IMR-90 (cell line): ENCODE data around the gene OPCML. TPM values are rescaled to one million over a fixed set of nuclear protein-coding genes. Genes with fewer than 3 reads are reported as not detected.

Source experiments
- ATAC-seq: fragments of 200-7000 bp; cut with Tn5 transposase; 2 replicates; pipeline ENCODE4 v1.9.1; 2020; ENCODE audit warnings: low read depth, mild to moderate bottlenecking, moderate library complexity
- BruUV-seq: library from RNA; stranded (reverse); fragments of 400-500 nt; replicated peaks from 2 replicates; lab custom pipeline; 2021; lab: Mats Ljungman, UMichigan
- CTCF ChIA-PET: fragments of 300-600 bp; formaldehyde crosslinking; extraction: SDS; loops from one replicate; lab custom pipeline; 2021; ENCODE audit warnings: antibody characterized with exemption; lab: Yijun Ruan, JAX
- POLR2A ChIA-PET: fragments of 300-600 bp; sonication (Branson Sonifier 250); formaldehyde crosslinking; loops from one replicate; lab custom pipeline; 2022; ENCODE audit warnings: antibody characterized with exemption; ENCODE audit not compliant: unreplicated experiment; lab: Charles Lee
- DNase-seq: peaks from one replicate; pipeline ENCODE4 v3.0.0; 2013
- H2AFZ ChIP-seq: replicated peaks from 2 replicates; pipeline ENCODE3; 2013; ENCODE audit warnings: low read length, mild to moderate bottlenecking; ENCODE audit not compliant: poor library complexity
- H2AK5ac ChIP-seq: 2 replicates; pipeline ENCODE4 v1.6.1; 2013; ENCODE audit warnings: low read depth, low read length, inconsistent platforms
- H2AK9ac ChIP-seq: replicated peaks from 2 replicates; pipeline ENCODE3; 2013; ENCODE audit warnings: mild to moderate bottlenecking, low read depth, low read length, moderate library complexity; ENCODE audit not compliant: poor library complexity
- H2BK120ac ChIP-seq: 2 replicates; pipeline ENCODE4 v1.6.1; 2013; ENCODE audit warnings: low read depth, low read length, inconsistent platforms
- H2BK15ac ChIP-seq: 3 replicates; pipeline ENCODE4 v1.6.1; 2013; ENCODE audit warnings: low read depth, low read length, inconsistent platforms
- H2BK20ac ChIP-seq: 2 replicates; pipeline ENCODE4 v1.6.1; 2013; ENCODE audit warnings: low read depth, mild to moderate bottlenecking, inconsistent platforms, low read length, moderate library complexity
- H2BK5ac ChIP-seq: 2 replicates; pipeline ENCODE4 v1.6.1; 2013; ENCODE audit warnings: mild to moderate bottlenecking, low read depth, low read length, inconsistent platforms; ENCODE audit not compliant: poor library complexity, severe bottlenecking
- H3K14ac ChIP-seq: replicated peaks from 2 replicates; pipeline ENCODE4 v1.6.1; 2013; ENCODE audit warnings: low read depth, low read length, inconsistent platforms
- H3K18ac ChIP-seq: 2 replicates; pipeline ENCODE4 v1.6.1; 2013; ENCODE audit warnings: low read depth, low read length, control low read depth
- H3K23ac ChIP-seq: 2 replicates; pipeline ENCODE4 v1.6.1; 2013; ENCODE audit warnings: low read depth, low read length, inconsistent platforms
- H3K27ac ChIP-seq: 2 replicates; pipeline ENCODE4 v1.5.1; 2013; ENCODE audit warnings: mild to moderate bottlenecking, control low read depth, low read length; ENCODE audit not compliant: insufficient read depth
- H3K27me3 ChIP-seq: 2 replicates; pipeline ENCODE4 v1.6.1; 2013; ENCODE audit warnings: low read length; ENCODE audit not compliant: control insufficient read depth, insufficient read depth
- H3K36me3 ChIP-seq: 2 replicates; pipeline ENCODE4 v1.6.1; 2013; ENCODE audit warnings: low read length, mixed read lengths; ENCODE audit not compliant: control insufficient read depth, insufficient read depth
- H3K4ac ChIP-seq: 2 replicates; pipeline ENCODE4 v1.6.1; 2013; ENCODE audit warnings: low read depth, low read length, inconsistent platforms
- H3K4me1 ChIP-seq: 2 replicates; pipeline ENCODE4 v1.6.1; 2013; ENCODE audit warnings: low read length, mixed read lengths; ENCODE audit not compliant: control insufficient read depth, insufficient read depth
- H3K4me2 ChIP-seq: 2 replicates; pipeline ENCODE4 v1.6.1; 2013; ENCODE audit warnings: low read depth, mild to moderate bottlenecking, control low read depth, low read length, moderate library complexity
- H3K4me3 ChIP-seq: 2 replicates; pipeline ENCODE4 v1.5.1; 2013; ENCODE audit warnings: low read depth, mild to moderate bottlenecking, control low read depth, low read length, moderate library complexity; ENCODE audit not compliant: insufficient read depth
- H3K56ac ChIP-seq: 2 replicates; pipeline ENCODE4 v1.6.1; 2013; ENCODE audit warnings: low read length, inconsistent platforms; ENCODE audit not compliant: insufficient read depth; ENCODE audit errors: extremely low read depth
- H3K79me1 ChIP-seq, 2 experiments: 2 replicates each; pipeline ENCODE4 v1.6.1; 2013; ENCODE audit warnings: low read length in 2 of 2, inconsistent platforms in 1 of 2, low read depth in 1 of 2
- H3K9ac ChIP-seq: 2 replicates; pipeline ENCODE4 v1.6.1; 2013; ENCODE audit warnings: low read depth, low read length, control low read depth
- H3K9me1 ChIP-seq: 2 replicates; pipeline ENCODE4 v1.6.1; 2013; ENCODE audit warnings: low read length, inconsistent platforms; ENCODE audit not compliant: insufficient read depth
- H3K9me3 ChIP-seq: 2 replicates; pipeline ENCODE4 v1.6.1; 2013; ENCODE audit warnings: low read length; ENCODE audit not compliant: control insufficient read depth, insufficient read depth
- H4K20me1 ChIP-seq: 2 replicates; pipeline ENCODE4 v1.6.1; 2013; ENCODE audit warnings: low read length, inconsistent platforms; ENCODE audit not compliant: insufficient read depth
- H4K5ac ChIP-seq: 2 replicates; pipeline ENCODE4 v1.6.1; 2013; ENCODE audit warnings: mild to moderate bottlenecking, low read depth, low read length, control low read depth
- H4K8ac ChIP-seq, 2 experiments: 2 replicates each; pipeline ENCODE4 v1.6.1; 2013; ENCODE audit warnings: low read depth in 2 of 2, low read length in 2 of 2, control low read depth in 1 of 2, inconsistent platforms in 1 of 2
- H4K91ac ChIP-seq: 2 replicates; pipeline ENCODE4 v1.6.1; 2013; ENCODE audit warnings: low read depth, low read length, inconsistent platforms; ENCODE audit not compliant: insufficient read depth
- BHLHE40 ChIP-seq: fragments of 150-350 bp; IDR thresholded peaks from 2 replicates; pipeline ENCODE4 v1.6.1; 2016; ENCODE audit warnings: mild to moderate bottlenecking, low read depth, low read length
- CEBPB ChIP-seq: IDR thresholded peaks from 2 replicates; pipeline ENCODE4 v1.6.1; 2012; ENCODE audit warnings: low read depth, low read length, improper control_type of control experiment
- CHD1 ChIP-seq: IDR thresholded peaks from 2 replicates; pipeline ENCODE4 v1.6.1; 2012; ENCODE audit warnings: low read depth, low read length, improper control_type of control experiment
- ELK1 ChIP-seq: fragments of 150-350 bp; IDR thresholded peaks from 2 replicates; pipeline ENCODE4 v1.6.1; 2016; ENCODE audit warnings: low read depth, mild to moderate bottlenecking, low read length, moderate library complexity, borderline replicate concordance
- FOS ChIP-seq: fragments of 150-350 bp; IDR thresholded peaks from 2 replicates; pipeline ENCODE4 v1.6.1; 2016; ENCODE audit warnings: low read depth, low read length
- MAFK ChIP-seq: IDR thresholded peaks from 2 replicates; pipeline ENCODE4 v1.6.1; 2012; ENCODE audit warnings: low read depth, low read length, improper control_type of control experiment
- MAZ ChIP-seq: IDR thresholded peaks from 2 replicates; pipeline ENCODE4 v1.6.1; 2012; ENCODE audit warnings: low read depth, mild to moderate bottlenecking, low read length, improper control_type of control experiment, moderate library complexity, borderline replicate concordance
- MXI1 ChIP-seq: IDR thresholded peaks from 2 replicates; pipeline ENCODE4 v1.6.1; 2012; ENCODE audit warnings: low read depth, mild to moderate bottlenecking, low read length, moderate library complexity, borderline replicate concordance
- NFE2L2 ChIP-seq: fragments of 150-350 bp; IDR thresholded peaks from 2 replicates; pipeline ENCODE4 v1.6.1; 2016; ENCODE audit warnings: low read depth, mild to moderate bottlenecking, low read length
- POLR2A ChIP-seq: IDR thresholded peaks from 2 replicates; pipeline ENCODE4 v1.6.1; 2012; ENCODE audit warnings: mild to moderate bottlenecking, low read depth, low read length
- RAD21 ChIP-seq: IDR thresholded peaks from 2 replicates; pipeline ENCODE4 v1.6.1; 2012; ENCODE audit warnings: low read length, improper control_type of control experiment
- RCOR1 ChIP-seq: IDR thresholded peaks from 2 replicates; pipeline ENCODE4 v1.6.1; 2012; ENCODE audit warnings: mild to moderate bottlenecking, low read length, improper control_type of control experiment; ENCODE audit not compliant: insufficient replicate concordance
- RFX5 ChIP-seq: IDR thresholded peaks from 2 replicates; pipeline ENCODE4 v1.8.0; 2012; ENCODE audit warnings: low read depth, mild to moderate bottlenecking, low read length, moderate library complexity
- SMC3 ChIP-seq: fragments of 150-350 bp; IDR thresholded peaks from 2 replicates; pipeline ENCODE4 v1.6.1; 2016; ENCODE audit warnings: low read depth, mild to moderate bottlenecking, antibody characterized with exemption, low read length, moderate library complexity
- WGBS, 2 experiments: methylation state at CpG; one replicate each; pipeline versions ENCODE4 v1.1.5 to v1.1.7; 2013; ENCODE audit warnings: missing lambda C conversion rate in 2 of 2; ENCODE audit not compliant: insufficient read length in 1 of 2; ENCODE audit errors: extremely low coverage in 2 of 2; 5-methylcytosine and 5-hydroxymethylcytosine counted together
- dilution Hi-C: fragments of 300-500 bp; cut with HindIII; formaldehyde crosslinking; loops from one replicate; pipeline ENCODE4 v1.14.3; 2018; ENCODE audit warnings: low sequenced_read_pairs; ENCODE audit not compliant: unreplicated experiment
- in situ Hi-C: fragments of 300-500 bp; cut with MboI; formaldehyde crosslinking; loops from 3 replicates; pipeline ENCODE4 v1.14.3; 2019; ENCODE audit warnings: low sequenced_read_pairs, inconsistent platforms, mixed read lengths
- intact Hi-C: fragments of 100-400 bp; cut with micrococcal nuclease; formaldehyde crosslinking; loops from 2 replicates; pipeline ENCODE4 v1.10.0; 2022
- polyA plus RNA-seq, 3 experiments: library from polyadenylated mRNA; depleted of rRNA; stranded (reverse); fragments of >200 nt; gene quantifications; 2 replicates each; pipeline ENCODE4 v1.2.3, GENCODE V29; 2012; ENCODE audit warnings: low replicate concordance in 1 of 3
- total RNA-seq: library from RNA; depleted of rRNA; stranded (reverse); fragments of >200 nt; gene quantifications from 2 replicates; pipeline ENCODE4 v1.2.3, GENCODE V29; 2012
- TF ChIP-seq, protein P1 (sequence below): fragments of 150-350 bp; IDR thresholded peaks from 2 replicates; pipeline ENCODE4 v1.6.1; 2017; ENCODE audit warnings: mild to moderate bottlenecking, antibody characterized with exemption, low read length, low read depth
- TF ChIP-seq, protein P2 (sequence below): conservative IDR thresholded peaks from 2 replicates; pipeline ENCODE4 v1.5.1; 2012; ENCODE audit warnings: mild to moderate bottlenecking, low read depth, low read length, improper control_type of control experiment

Gene OPCML
- total and polyA plus RNA-seq, 2 of the 4 experiments (the other 2 are of a cell fraction): under 0.01 to 2.6 TPM

DNA sequence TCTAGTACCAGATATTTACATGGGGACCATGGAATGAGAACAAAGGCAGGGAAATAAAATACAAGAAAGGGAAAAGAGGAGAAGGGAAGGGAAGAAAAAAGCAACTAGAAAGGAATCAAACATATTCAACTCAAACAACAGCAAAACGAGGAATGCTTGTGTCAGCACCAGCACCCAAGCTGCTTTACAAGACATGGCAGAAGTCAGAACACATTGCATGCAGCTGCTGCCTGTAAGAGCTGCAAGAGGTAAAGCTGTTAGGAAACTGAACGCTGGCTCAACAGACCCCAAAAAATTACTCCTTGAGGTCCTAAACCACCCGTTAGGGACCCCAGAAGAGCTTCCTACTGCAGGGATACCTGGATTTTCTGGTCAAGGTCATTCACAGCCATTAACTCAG, 296.9 kb downstream of the OPCML start:
- no peaks in the 10 kb centered on the region for H3K4me1 ChIP-seq
- no peak for ATAC-seq
- no peak overlapping the region for H2AK9ac ChIP-seq
- peaks cover 45% of the 10 kb centered on the region for H3K9me3 ChIP-seq
- no peak overlapping the region for H3K27ac ChIP-seq
- H3K18ac ChIP-seq: no peak overlapping the region
- no peak overlapping the region for H4K8ac ChIP-seq
- no peaks in the 10 kb centered on the region for H3K9me1 ChIP-seq
- no peak overlapping the region for H4K91ac ChIP-seq
- H3K56ac ChIP-seq: no peak overlapping the region
- H2BK5ac ChIP-seq: no peak overlapping the region
- DNase-seq: no peak
- in situ Hi-C loops: no loop called here
- no peak overlapping the region for H3K4me3 ChIP-seq
- H4K20me1 ChIP-seq: no peaks in the 10 kb centered on the region
- ChIA-PET CTCF (no interaction called here), POLR2A (no interaction called here)
- no peaks in the 10 kb centered on the region for H3K36me3 ChIP-seq
- no TSS peak for BruUV-seq
- H4K5ac ChIP-seq: no peak overlapping the region
- no peak overlapping the region for H3K4me2 ChIP-seq
- no peak overlapping the region for H3K4ac ChIP-seq
- dilution Hi-C loops: no loop called here
- intact Hi-C loops: no loop called here
- no peak overlapping the region for H3K14ac ChIP-seq
- no peak overlapping the region for H3K9ac ChIP-seq
- H2BK20ac ChIP-seq: no peak overlapping the region
- no peaks in the 10 kb centered on the region for H3K27me3 ChIP-seq
- no peak overlapping the region for H2BK15ac ChIP-seq
- H2BK120ac ChIP-seq: no peak overlapping the region
- TF ChIP-seq ELK1: no peak
- no peak for TF ChIP-seq MAZ
- TF ChIP-seq BHLHE40: no peak
- no peak for TF ChIP-seq CHD1
- no peak for TF ChIP-seq POLR2A
- no peak for TF ChIP-seq MXI1
- TF ChIP-seq RCOR1: no peak
- TF ChIP-seq MAFK: no peak
- TF ChIP-seq SMC3: no peak
- TF ChIP-seq, protein P1, sequence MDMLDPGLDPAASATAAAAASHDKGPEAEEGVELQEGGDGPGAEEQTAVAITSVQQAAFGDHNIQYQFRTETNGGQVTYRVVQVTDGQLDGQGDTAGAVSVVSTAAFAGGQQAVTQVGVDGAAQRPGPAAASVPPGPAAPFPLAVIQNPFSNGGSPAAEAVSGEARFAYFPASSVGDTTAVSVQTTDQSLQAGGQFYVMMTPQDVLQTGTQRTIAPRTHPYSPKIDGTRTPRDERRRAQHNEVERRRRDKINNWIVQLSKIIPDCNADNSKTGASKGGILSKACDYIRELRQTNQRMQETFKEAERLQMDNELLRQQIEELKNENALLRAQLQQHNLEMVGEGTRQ: no peak
- TF ChIP-seq FOS: no peak
- TF ChIP-seq CEBPB: no peak
- no peak for TF ChIP-seq NFE2L2
- TF ChIP-seq, protein P2, sequence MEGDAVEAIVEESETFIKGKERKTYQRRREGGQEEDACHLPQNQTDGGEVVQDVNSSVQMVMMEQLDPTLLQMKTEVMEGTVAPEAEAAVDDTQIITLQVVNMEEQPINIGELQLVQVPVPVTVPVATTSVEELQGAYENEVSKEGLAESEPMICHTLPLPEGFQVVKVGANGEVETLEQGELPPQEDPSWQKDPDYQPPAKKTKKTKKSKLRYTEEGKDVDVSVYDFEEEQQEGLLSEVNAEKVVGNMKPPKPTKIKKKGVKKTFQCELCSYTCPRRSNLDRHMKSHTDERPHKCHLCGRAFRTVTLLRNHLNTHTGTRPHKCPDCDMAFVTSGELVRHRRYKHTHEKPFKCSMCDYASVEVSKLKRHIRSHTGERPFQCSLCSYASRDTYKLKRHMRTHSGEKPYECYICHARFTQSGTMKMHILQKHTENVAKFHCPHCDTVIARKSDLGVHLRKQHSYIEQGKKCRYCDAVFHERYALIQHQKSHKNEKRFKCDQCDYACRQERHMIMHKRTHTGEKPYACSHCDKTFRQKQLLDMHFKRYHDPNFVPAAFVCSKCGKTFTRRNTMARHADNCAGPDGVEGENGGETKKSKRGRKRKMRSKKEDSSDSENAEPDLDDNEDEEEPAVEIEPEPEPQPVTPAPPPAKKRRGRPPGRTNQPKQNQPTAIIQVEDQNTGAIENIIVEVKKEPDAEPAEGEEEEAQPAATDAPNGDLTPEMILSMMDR: no peak
- no peak for TF ChIP-seq RFX5
- no peak for TF ChIP-seq RAD21
- 20% methylated on average over 1 of the region's 3 CpGs; no CpG with 5 or more reads in 1 of the 2 experiments for WGBS, 2 experiments
- no peak overlapping the region for H2AK5ac ChIP-seq
- no peaks in the 10 kb centered on the region for H3K79me1 ChIP-seq
- no peak overlapping the region for H3K23ac ChIP-seq
- H2AFZ ChIP-seq: no peak overlapping the region
